ENCODE results near the gene KRTAP9-1. TPM values are rescaled to one million over a fixed set of nuclear protein-coding genes. Genes with fewer than 3 reads are reported as not detected.
"Not testable (repeated sequence)": the region's sequence is repeated elsewhere in the genome, so short reads cannot be mapped to it uniquely, and the experiment has no call there.

KRTAP9-1 gene
- total RNA-seq, 1 donor from 2014 or later: not detected

GRCh38 chr17:41153856-41154255 is 35.8 kb upstream of the KRTAP9-1 start:
- no peak overlapping the region for H3K4me3 Mint-ChIP-seq (ENCODE audit: unreplicated experiment)
- H3K4me1 Mint-ChIP-seq (ENCODE audit: low read depth, unreplicated experiment): no peaks in the 10 kb centered on the region
- H3K36me3 Mint-ChIP-seq (ENCODE audit: unreplicated experiment): peaks cover 4% of the 10 kb centered on the region
- H3K27ac Mint-ChIP-seq (ENCODE audit: unreplicated experiment): no peak overlapping the region
- H3K27me3 Mint-ChIP-seq (ENCODE audit: unreplicated experiment): peaks cover 8% of the 10 kb centered on the region
- H3K9me3 Mint-ChIP-seq (ENCODE audit: unreplicated experiment): peaks cover 5% of the 10 kb centered on the region
- DNase-seq: no peak
- TF ChIP-seq CTCF (IDR thresholded peaks at IDR 0.05; ENCODE audit: partially characterized antibody, unreplicated experiment): no peak

GRCh38 chr17:41160190-41160589 is 29.5 kb upstream of the KRTAP9-1 start:
- H3K27me3 Mint-ChIP-seq (ENCODE audit: unreplicated experiment); H3K4me3 Mint-ChIP-seq (ENCODE audit: unreplicated experiment); H3K36me3 Mint-ChIP-seq (ENCODE audit: unreplicated experiment); H3K9me3 Mint-ChIP-seq (ENCODE audit: unreplicated experiment); H3K4me1 Mint-ChIP-seq (ENCODE audit: low read depth, unreplicated experiment); H3K27ac Mint-ChIP-seq (ENCODE audit: unreplicated experiment): not testable (repeated sequence)
- DNase-seq: peak; percentile 26

- Mint-ChIP-seq H3K9me3 (ENCODE audit: unreplicated experiment) (peaks cover 8% of the 10 kb centered on the region), H3K36me3 (ENCODE audit: unreplicated experiment) (no peaks in the 10 kb centered on the region), H3K27ac (ENCODE audit: unreplicated experiment) (peak within 1 kb of the TSS; percentile 41), H3K27me3 (ENCODE audit: unreplicated experiment) (peaks cover 3% of the 10 kb centered on the region), H3K4me3 (ENCODE audit: unreplicated experiment) (no peak within 1 kb of the TSS), H3K4me1 (ENCODE audit: low read depth, unreplicated experiment) (no peaks in the 10 kb centered on the region)
- no peak for TF ChIP-seq CTCF (IDR thresholded peaks at IDR 0.05; ENCODE audit: partially characterized antibody, unreplicated experiment)
- DNase-seq: no peak
These were observed 29.0 kb upstream of the KRTAP9-1 start, which contains the start of gene KRTAP4-4 for GRCh38 chr17:41160648-41161047. TSS of gene KRTAP4-4 (minus strand) at chr17:41160748. CDS start at chr17:41160691, 57 bp downstream.

GRCh38 chr17:41163828-41164227 is 25.9 kb upstream of the KRTAP9-1 start:
- Mint-ChIP-seq H3K9me3 (ENCODE audit: unreplicated experiment) (peaks cover 14% of the 10 kb centered on the region), H3K4me1 (ENCODE audit: low read depth, unreplicated experiment) (no peaks in the 10 kb centered on the region), H3K27ac (ENCODE audit: unreplicated experiment) (no peak overlapping the region), H3K36me3 (ENCODE audit: unreplicated experiment) (peaks cover 4% of the 10 kb centered on the region), H3K27me3 (ENCODE audit: unreplicated experiment) (peaks cover 7% of the 10 kb centered on the region), H3K4me3 (ENCODE audit: unreplicated experiment) (no peak overlapping the region)
- no peak for TF ChIP-seq CTCF (IDR thresholded peaks at IDR 0.05; ENCODE audit: partially characterized antibody, unreplicated experiment)
- DNase-seq: no peak

- Mint-ChIP-seq H3K27ac (ENCODE audit: unreplicated experiment) (peak overlapping the region; percentile 69), H3K27me3 (ENCODE audit: unreplicated experiment) (peaks cover 5% of the 10 kb centered on the region), H3K9me3 (ENCODE audit: unreplicated experiment) (peaks cover 6% of the 10 kb centered on the region), H3K4me1 (ENCODE audit: low read depth, unreplicated experiment) (no peaks in the 10 kb centered on the region), H3K4me3 (ENCODE audit: unreplicated experiment) (no peak overlapping the region), H3K36me3 (ENCODE audit: unreplicated experiment) (peaks cover 8% of the 10 kb centered on the region)
- no peak for TF ChIP-seq CTCF (IDR thresholded peaks at IDR 0.05; ENCODE audit: partially characterized antibody, unreplicated experiment)
- DNase-seq: peak; percentile 50
These were observed 22.1 kb upstream of the KRTAP9-1 start for GRCh38 chr17:41167561-41167960.
